Left forelimb (tissue), 1 donor: ENCODE data around the gene YIPF2.
"Not testable (repeated sequence)": the region's sequence is repeated elsewhere in the genome, so short reads cannot be mapped to it uniquely, and the experiment has no call there.

ENCODE experiments used
- DNase-seq: peaks from one replicate; pipeline ENCODE4 v3.0.0-alpha.2; 2018; ENCODE audit warnings: low spot score

Gene YIPF2

DNA sequence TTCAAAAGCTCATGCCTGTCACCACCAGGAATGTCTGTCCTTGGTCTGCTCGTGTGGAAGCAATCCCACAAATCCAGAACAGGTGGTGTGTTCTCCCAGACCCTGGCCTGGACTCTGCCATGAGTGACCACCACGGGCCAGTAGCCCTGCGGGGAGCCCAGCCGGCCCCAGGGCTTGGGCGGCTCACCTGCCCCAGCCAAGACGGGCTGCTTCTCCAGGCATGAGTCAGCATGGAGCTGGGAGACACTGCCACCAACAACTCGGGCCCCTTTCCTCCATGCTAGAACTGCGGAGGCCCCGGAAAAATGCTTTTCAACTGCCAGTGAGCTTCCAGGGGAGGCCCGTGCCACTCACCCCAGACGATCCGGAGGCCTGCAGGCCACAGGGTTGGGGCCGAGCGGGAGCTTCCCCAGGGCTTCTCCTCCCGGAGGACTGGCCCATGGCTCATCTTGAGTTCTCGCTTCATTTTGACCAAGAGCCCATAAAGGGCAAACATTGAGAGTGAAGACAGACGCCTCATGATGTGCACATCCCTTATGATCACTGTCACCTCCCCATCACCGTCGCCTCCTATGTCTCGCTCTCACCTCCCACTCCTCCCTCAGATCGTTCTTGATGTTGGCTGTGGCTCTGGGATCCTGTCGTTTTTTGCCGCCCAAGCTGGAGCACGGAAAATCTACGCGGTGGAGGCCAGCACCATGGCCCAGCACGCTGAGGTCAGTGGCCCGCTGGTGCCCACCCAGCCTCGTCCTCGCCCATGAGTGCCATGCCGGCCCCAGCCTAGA lies 16.7 kb downstream of the YIPF2 start:
- no peak for DNase-seq

DNA sequence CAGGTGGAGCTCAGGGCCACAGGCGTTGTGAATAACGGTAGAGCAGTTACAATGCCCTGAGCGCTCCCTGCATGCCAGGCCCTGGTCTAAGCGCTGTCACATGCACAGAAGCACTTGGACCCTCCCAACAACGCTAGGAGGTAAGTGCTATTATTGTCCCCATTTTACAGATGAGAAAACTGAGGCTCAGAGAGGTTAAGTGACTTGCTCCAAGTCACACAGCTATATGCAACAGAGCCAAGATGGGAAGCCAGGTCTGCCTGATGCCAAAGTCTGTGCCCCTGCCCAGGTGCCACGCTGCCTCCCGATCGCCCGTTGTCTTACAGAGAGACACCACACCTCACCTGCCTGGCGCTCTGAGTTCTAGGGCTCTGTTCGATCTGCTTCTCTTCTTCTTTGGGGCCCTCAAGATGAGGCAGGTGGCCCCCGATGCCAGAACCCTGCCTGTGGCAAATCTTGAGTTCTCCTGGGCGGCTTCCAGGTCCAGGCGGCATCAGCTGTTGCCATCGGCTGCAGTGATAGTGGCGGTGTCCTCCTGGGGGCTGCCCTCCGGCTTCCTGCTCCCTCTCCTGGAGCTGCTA lies 20.0 kb downstream of the YIPF2 start:
- DNase-seq: no peak

DNA sequence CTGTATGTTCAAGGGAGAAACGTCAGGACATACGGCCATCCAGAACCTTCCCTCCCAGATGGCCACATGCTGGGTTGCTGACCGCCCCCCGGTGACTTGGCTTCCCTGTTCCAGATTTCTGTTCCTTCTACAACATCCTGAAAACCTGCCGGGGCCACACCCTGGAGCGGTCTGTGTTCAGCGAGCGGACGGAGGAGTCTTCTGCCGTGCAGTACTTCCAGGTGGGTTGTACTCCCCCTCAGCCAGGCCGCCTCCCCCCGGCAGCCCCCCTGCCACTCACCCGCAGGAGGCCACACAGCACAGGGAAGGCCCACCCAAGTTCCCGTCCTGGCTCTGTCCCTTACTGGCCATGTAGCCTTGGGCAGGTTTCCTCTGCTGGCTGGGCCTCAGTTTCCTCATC lies 20.5 kb downstream of the YIPF2 start:
- no peak for DNase-seq

DNA sequence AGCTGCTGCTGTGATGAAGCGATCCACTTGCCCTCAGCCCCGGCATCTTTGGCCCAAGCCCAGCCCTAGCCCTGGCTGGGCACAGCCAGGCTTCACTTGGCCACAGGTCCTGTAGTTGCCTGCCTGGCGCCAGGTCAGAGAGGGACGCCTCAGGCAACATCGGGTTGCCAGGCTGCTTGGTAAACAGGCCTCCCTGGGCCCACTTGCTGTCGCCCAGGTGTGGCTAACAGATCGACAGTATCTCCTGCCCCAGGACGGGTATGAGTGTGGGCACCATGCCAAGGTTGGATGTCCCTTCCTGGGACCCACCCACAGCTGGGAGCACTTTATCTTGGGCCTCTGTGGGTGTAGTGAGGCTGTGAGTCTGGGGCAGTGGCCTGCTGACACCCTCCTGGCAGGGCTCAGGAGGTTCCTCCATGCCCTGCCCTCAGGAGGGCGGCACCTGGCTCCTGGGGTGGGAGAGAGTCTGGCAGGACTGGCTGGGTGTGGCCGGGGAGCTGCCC lies 29.2 kb downstream of the YIPF2 start:
- no peak for DNase-seq

DNA sequence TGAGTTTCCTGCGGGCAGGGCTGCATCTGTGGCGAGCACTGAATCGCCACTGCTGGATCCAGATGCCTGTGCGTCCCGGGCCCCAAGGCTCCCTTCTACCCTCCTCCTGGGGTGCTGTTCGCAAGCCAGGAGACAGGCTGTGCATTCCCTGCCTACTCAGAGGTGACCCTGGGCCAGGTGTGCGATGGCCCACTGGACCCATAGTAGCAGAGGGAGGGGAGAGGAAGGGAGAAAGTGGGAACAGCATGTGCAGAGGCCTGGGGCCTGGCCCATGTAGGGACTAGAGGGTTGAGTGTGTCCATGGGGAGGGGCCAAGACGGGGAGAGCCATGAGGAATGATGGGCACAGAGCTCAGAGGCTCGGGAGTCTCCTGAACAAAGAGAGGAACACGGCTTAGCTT lies 29.8 kb downstream of the YIPF2 start:
- DNase-seq: no peak

DNA sequence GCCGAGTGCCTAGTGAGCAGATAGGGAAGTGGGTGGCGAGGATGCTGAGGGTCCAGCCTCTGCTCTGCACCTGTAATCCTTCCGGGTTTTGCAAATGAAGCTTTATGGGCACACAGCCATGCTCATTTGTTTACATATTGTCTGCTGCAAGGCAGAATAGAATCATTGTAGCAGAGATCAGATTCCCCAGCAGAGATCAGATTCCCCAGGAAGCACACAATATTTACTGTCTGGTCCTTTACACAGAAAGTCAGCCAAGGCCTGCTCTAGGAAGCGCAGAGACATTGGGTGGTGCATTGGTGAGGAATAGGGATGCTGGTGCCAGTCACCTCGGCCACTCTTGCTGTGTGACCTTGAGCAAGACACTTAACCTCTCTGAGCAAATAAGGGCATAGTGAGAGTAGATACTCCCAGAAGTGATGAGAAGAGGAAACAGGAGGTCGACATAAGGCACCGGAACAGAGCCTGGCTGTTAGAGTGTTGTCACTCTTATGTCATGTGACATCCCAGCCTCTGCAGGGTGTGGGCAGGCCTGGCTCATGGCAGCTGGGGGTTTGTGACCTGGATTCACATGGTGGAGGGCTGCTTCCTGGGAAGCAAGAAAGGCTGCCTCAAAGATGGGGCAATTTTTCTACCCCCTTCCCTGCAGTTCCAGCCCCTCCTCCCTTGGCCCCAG lies 31.4 kb downstream of the YIPF2 start:
- DNase-seq: no peak

DNA sequence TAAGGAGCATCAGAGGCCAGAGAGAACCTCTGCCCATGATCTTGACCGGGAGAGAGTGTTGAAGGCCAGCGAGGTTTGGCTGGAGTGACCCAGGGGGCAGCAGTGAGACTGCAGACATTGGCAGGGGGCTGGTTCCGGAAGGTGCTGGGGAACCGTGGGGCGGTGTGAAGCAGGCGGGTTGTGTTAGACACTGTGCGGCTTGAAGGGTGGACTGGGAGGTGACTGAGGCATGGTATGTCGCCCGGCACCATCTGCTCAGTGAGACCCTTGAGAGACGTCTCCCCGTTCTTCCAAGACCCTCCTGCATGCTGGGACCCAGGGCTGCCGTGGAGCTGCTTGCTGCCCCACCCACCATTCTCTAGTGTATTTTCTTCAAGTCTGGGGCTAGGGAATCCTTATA lies 32.5 kb downstream of the YIPF2 start:
- no peak for DNase-seq

DNA sequence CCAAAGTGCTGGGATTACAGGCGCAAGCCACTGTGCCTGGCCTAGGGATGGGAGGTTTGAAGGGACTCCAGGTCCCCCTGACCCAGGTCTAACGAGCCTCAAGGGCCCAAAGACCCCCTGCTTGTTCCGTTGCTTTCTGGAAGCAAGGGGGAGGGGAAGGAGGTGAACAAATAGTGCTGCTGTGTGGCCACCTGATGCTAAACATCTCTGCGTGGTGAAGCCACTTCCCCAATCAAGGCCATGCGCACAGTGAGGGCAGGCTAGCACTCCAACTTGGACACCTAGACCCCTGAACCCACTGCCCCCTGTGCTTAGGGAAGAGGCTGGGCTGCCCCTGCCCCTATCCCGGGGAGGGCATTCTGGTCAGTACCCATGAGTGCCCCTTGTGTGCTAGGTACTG lies 33.1 kb downstream of the YIPF2 start:
- no peak for DNase-seq

DNA sequence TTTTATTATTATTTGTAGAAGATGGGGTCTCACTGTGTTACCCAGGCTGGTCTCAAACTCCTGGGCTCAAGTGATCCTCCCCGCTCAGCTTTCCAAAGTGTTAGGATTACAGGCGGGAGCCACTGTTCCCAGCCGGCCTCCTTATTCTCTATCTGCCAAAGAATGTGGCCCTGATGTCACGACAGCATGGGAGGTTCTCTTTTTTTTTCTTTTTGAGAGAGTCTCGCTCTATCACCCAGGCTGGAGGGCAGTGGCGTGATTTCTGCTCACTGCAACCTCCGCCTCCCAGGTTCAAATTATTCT lies 33.6 kb downstream of the YIPF2 start:
- no peak for DNase-seq

DNA sequence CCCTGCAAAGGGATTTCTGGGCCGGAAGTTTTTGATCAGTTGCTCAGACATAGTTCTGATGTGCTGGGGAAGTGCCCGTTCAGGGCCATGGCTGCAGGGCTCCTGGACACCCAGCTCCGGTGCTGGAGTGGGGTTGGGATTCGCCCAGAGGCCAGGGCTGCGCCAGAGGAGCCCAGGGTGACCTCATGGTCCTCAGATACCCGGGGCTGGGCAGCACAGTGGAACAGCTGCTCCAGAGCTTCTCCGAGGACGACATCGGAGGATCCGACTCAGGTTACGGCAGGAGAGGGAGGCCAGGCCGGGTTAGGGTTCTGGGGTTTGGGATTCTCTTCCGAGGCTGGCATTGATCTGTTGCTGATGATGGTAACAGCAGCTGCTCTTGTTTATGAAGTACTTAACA lies 36.2 kb downstream of the YIPF2 start:
- DNase-seq: no peak

DNA sequence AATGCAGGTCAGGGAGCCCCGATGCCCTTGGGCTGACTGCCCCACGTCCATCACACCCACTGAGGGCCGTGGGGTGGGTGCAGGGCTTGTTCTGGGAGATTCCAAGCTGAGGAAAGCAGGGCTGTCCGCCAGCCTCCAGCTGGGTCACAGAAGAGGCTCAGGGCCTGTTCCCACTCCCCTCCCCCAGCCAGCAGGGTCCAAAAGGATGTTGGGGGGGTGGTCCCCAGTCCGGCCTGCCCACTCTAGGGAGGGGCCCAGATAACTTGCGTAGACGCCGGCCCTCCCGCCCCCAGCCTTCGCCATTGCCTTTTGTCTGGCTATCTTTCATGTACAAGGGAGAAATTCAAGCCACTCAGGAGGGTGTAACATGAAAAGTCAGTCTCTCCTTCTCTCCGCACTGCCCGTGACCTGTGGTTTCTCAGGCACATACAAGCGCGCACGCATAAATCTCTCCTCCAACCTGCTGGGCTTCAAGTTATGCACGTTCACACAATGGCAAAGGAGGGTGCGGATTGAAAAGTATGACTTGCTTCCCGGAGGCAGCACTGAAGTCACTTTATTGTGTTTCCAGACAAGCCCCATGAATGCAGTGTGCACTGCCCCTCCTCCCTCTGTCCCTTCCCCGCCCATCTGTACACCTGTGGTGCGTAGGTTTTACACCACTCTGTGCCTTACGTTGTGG lies 36.9 kb downstream of the YIPF2 start:
- DNase-seq: peak; percentile 72

DNA sequence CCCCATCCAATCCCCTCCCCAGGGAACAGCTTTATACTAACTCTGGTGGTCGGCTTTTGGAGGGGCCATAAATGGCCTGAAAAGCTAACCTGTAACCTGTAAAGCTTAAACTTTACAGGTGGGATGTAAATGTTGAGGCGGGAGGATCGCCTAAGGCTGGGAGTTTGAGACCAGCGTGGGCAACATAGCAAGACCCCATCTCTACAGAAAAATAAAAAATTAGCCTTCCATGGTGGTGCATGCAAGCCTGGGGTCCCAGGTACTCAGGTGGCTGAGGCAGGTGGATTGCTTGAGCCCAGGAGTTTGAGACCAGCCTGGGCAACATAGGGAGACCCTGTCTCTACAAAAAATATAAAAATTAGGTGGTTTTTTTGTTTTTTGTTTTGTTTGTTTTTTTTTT lies 38.6 kb downstream of the YIPF2 start:
- DNase-seq: no peak

DNA sequence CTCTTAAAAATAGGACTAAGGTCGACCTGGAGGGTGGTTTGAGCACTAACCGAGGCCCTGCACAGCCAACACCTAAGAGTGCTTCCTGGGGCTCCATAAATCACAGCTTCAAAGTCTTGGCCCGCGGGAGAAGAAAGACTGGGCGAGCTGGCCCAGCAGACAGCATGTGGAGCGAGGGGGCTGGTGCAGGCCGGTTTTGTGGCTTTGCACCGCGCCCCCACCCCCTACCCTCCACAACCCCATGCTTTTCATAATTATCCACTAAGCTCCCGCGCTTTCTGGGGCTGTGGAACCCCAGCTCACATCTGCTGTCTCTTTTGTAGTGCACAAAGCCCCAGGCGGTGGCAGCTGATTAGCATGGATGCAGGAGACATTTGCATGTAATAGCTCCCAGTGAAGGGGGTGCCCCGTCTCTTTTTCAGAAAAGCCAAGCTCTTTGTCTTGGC lies 40.0 kb downstream of the YIPF2 start:
- no peak for DNase-seq

DNA sequence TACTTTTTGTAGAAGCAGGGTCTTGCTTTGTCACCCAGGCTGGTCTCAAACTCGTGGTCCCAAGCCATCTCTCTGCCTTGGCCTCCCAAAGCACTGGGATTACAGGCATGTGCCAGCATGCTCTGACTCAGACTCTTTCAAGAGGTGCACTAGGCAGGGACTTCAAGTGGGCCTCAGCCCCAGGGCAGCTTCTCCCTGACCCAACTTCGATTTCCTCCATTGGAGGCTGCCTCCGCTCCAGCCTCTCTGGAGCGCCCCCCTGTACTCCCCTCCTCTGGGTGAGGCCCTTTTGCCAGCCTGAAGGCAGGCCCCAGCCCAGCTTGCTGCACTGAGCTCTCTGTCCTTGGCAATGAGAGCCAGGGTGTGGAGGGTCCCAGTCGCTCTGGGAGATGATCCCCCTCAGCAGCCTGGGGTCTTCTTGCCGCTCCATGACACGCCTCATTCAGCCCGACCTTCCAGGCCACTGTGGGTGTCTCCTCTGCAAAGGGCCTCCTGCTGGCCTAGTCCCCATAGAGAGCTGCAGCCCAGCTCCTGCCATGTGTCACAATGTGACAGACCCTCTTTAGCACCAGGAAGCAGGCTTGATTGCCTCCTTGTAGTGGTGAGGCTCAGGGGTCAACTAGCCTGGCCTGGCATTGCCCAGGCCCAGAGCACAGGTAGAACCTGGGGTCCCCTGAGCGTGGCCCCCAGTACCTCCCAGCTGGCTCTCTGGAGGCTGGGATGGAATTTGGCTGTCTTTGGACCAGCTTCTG lies 40.6 kb downstream of the YIPF2 start:
- DNase-seq: no peak

DNA sequence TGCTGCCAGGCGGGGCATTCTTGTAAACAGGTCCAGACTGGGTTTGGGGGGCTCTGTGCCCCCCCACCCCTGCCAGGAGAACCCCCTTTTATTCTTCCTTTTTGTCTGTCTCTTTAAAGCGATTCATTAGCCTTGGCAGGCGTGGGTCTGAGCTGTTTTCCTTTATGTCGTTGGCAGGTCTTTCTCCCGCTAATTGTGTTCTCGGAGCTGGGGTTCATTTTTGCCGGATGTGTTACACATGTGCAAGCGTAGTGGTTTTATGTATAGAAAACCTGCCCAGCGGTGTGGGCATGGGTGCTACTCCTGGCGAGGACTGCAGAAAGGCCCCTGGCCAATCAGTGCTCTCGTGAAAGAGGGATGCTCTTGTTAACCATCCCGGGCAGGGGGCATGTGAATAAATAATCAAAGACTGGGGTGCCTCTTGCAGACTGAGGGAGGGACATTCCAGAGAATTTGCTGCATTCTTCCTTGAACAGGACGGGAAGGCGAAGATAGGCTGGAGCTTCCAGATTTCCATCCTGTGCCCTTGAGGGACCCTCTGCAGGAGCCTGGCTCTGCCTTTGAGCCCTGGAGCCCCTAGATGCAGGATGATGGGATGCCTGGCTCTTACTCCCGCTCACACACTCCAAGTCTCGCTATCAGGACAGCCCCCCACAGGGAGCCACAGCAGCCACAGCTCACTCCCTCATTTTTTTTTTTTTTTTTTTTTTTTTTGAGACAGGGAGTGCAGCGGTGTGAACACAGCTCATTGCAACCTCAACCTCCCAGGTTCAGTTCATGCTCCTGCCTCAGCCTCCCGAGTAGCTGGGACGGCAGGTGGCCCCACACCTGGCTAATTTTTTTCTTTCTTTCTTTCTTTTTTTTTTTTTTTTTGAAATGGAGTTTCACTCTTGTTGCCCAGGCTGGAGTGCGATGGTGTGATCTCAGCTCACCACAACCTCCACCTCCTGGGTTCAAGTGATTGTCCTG lies 43.0 kb downstream of the YIPF2 start:
- DNase-seq: no peak

DNA sequence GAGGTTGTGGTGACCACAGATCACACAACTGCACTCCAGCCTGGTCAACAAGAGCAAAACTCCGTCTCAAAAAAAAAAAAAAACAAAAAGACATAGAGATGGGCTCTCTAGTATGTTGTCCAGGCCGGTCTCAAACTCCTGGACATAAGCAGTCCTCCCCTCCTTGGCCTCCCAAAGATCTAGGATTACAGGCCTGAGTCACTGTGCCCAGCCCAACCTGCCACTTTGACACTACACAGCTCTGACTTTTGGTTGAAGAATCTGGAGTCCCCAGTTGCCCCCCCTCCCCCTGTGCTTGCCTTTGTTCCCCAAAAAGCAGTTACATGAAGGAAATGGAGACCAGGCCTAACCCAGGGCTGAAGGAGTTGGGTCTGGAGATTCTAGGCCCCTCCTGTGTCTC lies 44.2 kb downstream of the YIPF2 start:
- no peak for DNase-seq

DNA sequence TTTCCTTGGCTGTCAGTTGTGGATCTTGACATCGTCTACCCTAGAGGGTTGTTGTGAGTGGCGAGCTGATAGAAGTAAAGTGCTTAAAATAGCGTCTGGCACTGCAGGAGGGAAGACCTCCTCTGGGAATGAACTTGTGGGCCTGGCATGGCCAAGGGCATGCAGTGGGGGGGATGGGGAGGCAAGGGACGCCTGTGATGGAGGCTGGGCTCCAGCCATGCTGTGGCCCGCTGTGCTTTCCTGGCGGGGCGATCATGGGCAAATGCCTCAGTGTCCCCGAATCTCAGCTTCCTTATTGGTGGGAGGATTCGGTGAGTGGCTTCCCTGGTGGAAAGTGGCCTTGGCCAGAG lies 46.4 kb downstream of the YIPF2 start:
- DNase-seq: no peak

DNA sequence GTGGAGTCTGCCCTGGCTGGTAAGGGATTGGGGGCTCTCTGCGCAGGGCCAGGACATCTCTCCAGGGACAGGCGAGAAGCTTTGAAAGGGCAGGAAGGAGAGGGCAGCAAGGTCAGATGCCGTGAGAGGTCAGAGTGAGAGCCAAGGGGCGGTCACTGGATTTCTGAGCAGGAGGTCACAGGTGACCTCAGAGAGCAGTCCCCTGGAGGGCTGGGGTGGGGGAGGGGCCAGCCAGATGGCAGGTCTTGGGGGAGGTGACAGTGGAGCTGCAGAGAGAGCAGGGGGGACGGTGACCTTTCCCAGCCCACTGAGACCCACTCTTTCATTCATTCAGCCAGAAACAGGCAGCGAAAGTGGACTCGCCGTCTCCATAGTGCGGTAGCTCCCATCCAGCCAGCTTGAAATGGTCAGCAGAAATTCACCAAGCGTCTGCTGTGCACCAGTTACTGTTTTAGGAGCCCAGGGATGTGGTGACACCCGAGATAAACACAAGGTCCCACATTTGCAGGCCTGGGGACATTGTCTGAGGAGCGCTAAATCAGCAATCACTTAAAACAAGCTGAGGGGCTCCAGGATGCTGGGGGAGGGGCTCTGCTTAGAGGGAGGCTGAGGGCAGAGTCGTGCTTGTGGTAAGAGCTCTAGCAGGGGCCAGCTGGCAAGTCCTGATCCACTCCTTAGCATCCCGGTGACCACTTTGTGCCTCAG lies 46.9 kb downstream of the YIPF2 start:
- no peak for DNase-seq

DNA sequence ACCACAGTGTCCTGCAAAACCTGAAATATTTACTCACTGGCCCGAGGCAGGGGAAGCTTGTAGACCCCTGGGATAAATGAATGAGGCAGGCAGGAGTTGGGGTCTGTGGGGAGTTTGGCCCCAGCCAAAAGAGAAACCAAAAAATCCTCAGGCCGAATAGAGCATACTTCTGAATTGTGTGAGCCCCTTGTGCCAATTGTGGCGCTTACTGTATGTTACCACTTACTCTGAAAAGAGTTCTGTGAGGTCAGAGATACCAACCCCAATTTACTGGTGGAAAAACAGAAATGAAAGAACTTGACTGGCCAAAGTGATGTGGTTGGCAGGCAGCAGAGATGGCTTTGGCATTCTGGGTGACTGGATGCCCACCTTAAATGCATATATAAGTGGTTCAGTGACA lies 50.2 kb downstream of the YIPF2 start:
- DNase-seq: no peak

DNA sequence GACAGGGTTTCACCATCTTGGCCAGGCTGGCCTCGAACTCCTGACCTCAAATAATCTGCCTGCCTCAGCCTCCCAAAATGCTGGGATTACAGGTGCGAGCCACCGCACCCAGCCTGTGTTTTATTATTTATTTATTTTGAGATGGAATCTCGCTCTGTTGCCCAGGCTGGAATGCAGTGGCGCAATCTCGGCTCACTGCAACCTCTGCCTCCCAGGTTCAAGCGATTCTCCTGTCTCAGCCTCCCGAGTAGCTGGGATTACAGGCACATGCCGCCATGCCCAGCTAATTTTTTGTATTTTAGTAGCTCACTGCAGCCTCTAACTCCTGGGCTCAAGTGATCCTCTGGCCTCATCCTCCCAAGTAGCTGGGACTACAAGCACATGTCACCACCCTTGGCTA lies 50.8 kb downstream of the YIPF2 start:
- not testable (repeated sequence) for DNase-seq
